Left ventricle myocardium inferior (tissue), 1 donor: Measurements from ENCODE around the gene MOB3A. TPM values are rescaled to one million over a fixed set of nuclear protein-coding genes. Genes with fewer than 3 reads are reported as not detected.

ENCODE experiments used
- DNase-seq: peaks from one replicate; pipeline ENCODE4 v3.0.0-alpha.2; 2020
- H3K27ac ChIP-seq: fragments of 200-600 bp; replicated peaks from 2 replicates; pipeline ENCODE4 v1.8.0; 2021
- H3K27me3 ChIP-seq: fragments of 200-600 bp; 2 replicates; pipeline ENCODE4 v1.8.0; 2021; ENCODE audit warnings: low read depth
- H3K36me3 ChIP-seq: fragments of 200-600 bp; 2 replicates; pipeline ENCODE4 v1.8.0; 2021
- H3K4me1 ChIP-seq: fragments of 200-600 bp; 2 replicates; pipeline ENCODE4 v1.8.0; 2021
- H3K4me3 ChIP-seq: fragments of 200-600 bp; 2 replicates; pipeline ENCODE4 v1.8.0; 2021; ENCODE audit warnings: mild to moderate bottlenecking, moderate library complexity
- H3K9me3 ChIP-seq: fragments of 200-600 bp; replicated peaks from 2 replicates; pipeline ENCODE4 v1.8.0; 2021
- intact Hi-C: fragments of 100-400 bp; cut with micrococcal nuclease; formaldehyde crosslinking; loops from one replicate; pipeline ENCODE4 v1.11.0; 2022
- total RNA-seq: library from RNA; stranded (reverse); fragmentation: NEBNext Ultra II Directional; extraction: Animal tissue kit (Norgen Biotek cat#: 25700); gene quantifications from one replicate; pipeline ENCODE4 v1.2.1, GENCODE V29; 2021
- TF ChIP-seq, protein P1 (sequence below): fragments of 200-600 bp; IDR thresholded peaks from 2 replicates; pipeline ENCODE4 v1.8.0; 2021; ENCODE audit warnings: antibody characterized with exemption, mild to moderate bottlenecking, borderline replicate concordance
- donor health status: DM: no; HTN: yes; CAD: no; lungs with severe emphysema.

Gene MOB3A
- total RNA-seq, 1 donor from 2014 or later = 16.1 TPM

DNA sequence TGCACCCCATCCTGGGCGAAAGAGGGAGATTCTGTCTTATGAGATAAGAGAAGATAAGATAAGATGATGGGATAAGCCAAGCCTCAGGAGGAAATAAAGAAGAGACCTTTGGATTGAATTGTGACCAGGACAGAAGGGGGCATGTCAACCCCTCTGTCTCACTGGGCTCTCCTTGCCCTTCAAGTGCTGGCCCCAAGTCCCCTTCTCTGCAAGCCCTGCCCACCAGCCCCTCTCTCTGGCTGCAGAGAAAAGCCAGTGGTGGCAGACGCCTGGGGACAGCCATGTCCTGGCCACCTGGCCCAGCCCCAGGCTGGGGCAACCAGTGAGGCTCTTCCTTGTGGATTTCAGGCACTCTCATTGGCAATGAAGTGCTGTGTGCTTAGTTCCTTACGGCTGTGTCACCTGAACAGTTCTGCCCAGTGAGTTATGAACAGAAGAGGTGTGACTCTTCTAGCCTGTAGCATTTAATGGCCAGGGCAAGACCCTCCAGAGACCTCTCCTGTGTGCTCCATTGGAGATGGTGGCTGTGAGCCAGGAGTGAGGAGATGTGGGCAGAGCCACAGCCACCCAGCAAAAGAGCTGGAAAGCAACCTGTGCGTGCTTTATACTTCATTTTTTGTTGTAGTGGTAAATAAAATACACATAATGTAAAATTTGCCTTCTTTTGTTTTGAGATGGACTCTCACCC, 74.5 kb downstream of the MOB3A start:
- peaks cover 5% of the 10 kb centered on the region for H3K4me1 ChIP-seq
- no peaks in the 10 kb centered on the region for H3K27me3 ChIP-seq
- intact Hi-C loops = no loop called here
- TF ChIP-seq, protein P1, sequence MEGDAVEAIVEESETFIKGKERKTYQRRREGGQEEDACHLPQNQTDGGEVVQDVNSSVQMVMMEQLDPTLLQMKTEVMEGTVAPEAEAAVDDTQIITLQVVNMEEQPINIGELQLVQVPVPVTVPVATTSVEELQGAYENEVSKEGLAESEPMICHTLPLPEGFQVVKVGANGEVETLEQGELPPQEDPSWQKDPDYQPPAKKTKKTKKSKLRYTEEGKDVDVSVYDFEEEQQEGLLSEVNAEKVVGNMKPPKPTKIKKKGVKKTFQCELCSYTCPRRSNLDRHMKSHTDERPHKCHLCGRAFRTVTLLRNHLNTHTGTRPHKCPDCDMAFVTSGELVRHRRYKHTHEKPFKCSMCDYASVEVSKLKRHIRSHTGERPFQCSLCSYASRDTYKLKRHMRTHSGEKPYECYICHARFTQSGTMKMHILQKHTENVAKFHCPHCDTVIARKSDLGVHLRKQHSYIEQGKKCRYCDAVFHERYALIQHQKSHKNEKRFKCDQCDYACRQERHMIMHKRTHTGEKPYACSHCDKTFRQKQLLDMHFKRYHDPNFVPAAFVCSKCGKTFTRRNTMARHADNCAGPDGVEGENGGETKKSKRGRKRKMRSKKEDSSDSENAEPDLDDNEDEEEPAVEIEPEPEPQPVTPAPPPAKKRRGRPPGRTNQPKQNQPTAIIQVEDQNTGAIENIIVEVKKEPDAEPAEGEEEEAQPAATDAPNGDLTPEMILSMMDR = no peak
- no peak overlapping the region for H3K4me3 ChIP-seq
- no peak overlapping the region for H3K27ac ChIP-seq
- no peak for DNase-seq
- H3K36me3 ChIP-seq = no peaks in the 10 kb centered on the region
- peaks cover 10% of the 10 kb centered on the region for H3K9me3 ChIP-seq

Other genes starting within 250 kb of the MOB3A start
- 17.7 TPM for gene REXO1, start 247.8 kb downstream of the MOB3A start, total RNA-seq
- 6.4 TPM for gene KLF16, start 232.7 kb downstream of the MOB3A start, total RNA-seq
- 55.6 TPM for gene ABHD17A, start 210.8 kb downstream of the MOB3A start, total RNA-seq
- 1.8 TPM for gene ADAT3, start 190.9 kb downstream of the MOB3A start, total RNA-seq
- gene SCAMP4, start 190.9 kb downstream of the MOB3A start, total RNA-seq = 16.2 TPM
- 24.5 TPM for gene CSNK1G2, start 155.2 kb downstream of the MOB3A start, total RNA-seq
- gene BTBD2, start 80.6 kb downstream of the MOB3A start, total RNA-seq = 53.4 TPM
- 200 TPM for gene MKNK2, start 45.1 kb downstream of the MOB3A start, total RNA-seq
- gene IZUMO4, start 589 bp upstream of the MOB3A start, total RNA-seq = 2.8 TPM
- gene AP3D1, start 55.2 kb upstream of the MOB3A start, total RNA-seq = 75.4 TPM
- 8.4 TPM for gene DOT1L, start 67.6 kb upstream of the MOB3A start, total RNA-seq
- gene PLEKHJ1, start 140.0 kb upstream of the MOB3A start, total RNA-seq = 47.8 TPM
- gene SF3A2, start 140.5 kb upstream of the MOB3A start, total RNA-seq = 28.7 TPM
- 1.1 TPM for gene AMH, start 153.0 kb upstream of the MOB3A start, total RNA-seq
- gene JSRP1, start 160.1 kb upstream of the MOB3A start, total RNA-seq = 0.36 TPM
- 0.77 TPM for gene PEAK3, start 185.8 kb upstream of the MOB3A start, total RNA-seq
- not detected for gene LINGO3, start 211.8 kb upstream of the MOB3A start, total RNA-seq
- 41.1 TPM for gene LSM7, start 232.3 kb upstream of the MOB3A start, total RNA-seq
- 26.2 TPM for gene SPPL2B, start 232.4 kb upstream of the MOB3A start, total RNA-seq